Measurements from ENCODE around the gene CUL2.

DNA sequence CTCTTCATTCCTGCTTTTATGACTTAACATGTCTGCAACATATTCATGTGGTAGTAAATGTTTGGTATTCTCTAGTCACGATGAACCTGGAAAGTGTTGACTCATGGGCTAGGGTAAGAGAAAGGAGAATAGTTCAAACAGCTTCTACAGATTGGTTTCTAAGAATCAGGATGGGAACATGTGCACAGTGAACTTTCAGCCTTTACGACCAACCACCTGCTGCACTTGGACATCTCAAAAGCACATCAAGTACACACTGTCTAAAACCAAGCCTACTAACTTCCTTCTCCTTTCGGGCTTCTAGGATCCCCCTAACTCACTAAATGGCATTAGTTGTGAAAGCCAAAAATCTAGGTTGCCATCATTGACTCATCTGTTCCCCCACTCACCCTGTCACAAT lies 85.5 kb downstream of the CUL2 start:
- TF ChIP-seq, protein P1, sequence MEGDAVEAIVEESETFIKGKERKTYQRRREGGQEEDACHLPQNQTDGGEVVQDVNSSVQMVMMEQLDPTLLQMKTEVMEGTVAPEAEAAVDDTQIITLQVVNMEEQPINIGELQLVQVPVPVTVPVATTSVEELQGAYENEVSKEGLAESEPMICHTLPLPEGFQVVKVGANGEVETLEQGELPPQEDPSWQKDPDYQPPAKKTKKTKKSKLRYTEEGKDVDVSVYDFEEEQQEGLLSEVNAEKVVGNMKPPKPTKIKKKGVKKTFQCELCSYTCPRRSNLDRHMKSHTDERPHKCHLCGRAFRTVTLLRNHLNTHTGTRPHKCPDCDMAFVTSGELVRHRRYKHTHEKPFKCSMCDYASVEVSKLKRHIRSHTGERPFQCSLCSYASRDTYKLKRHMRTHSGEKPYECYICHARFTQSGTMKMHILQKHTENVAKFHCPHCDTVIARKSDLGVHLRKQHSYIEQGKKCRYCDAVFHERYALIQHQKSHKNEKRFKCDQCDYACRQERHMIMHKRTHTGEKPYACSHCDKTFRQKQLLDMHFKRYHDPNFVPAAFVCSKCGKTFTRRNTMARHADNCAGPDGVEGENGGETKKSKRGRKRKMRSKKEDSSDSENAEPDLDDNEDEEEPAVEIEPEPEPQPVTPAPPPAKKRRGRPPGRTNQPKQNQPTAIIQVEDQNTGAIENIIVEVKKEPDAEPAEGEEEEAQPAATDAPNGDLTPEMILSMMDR (IDR thresholded peaks at IDR 0.05 in 8 of 11, conservative IDR thresholded peaks at IDR 0.05 in 3 of 11) = no peak
- TF ChIP-seq POLR2A (IDR thresholded peaks at IDR 0.05) = no peak

Data from spleen (tissue), 7 donors.